Measurements from ENCODE around the gene PRSS2. TPM values are rescaled to one million over a fixed set of nuclear protein-coding genes. Genes with fewer than 3 reads are reported as not detected.

PRSS2 gene
- polyA plus RNA-seq, 3 donors, result not detected

GRCh38 chr7:142800088-142800487 lies 29.3 kb downstream of the PRSS2 start:
- no peak for DNase-seq (ENCODE audit: low read depth in 3 of 3, low spot score in 2 of 3)

- DNase-seq (ENCODE audit: low read depth in 3 of 3, low spot score in 2 of 3), result no peak
These were observed 30.0 kb downstream of the PRSS2 start for GRCh38 chr7:142800699-142801260.

GRCh38 chr7:142801601-142802295 lies 31.0 kb downstream of the PRSS2 start:
- no peak for DNase-seq (ENCODE audit: low read depth in 3 of 3, low spot score in 2 of 3)

GRCh38 chr7:142802301-142802700 lies 31.5 kb downstream of the PRSS2 start:
- no peak for DNase-seq (ENCODE audit: low read depth in 3 of 3, low spot score in 2 of 3)

GRCh38 chr7:142803901-142804300 lies 33.1 kb downstream of the PRSS2 start:
- no peak for DNase-seq (ENCODE audit: low read depth in 3 of 3, low spot score in 2 of 3)

GRCh38 chr7:142804728-142805207 lies 34.0 kb downstream of the PRSS2 start:
- no peak for DNase-seq (ENCODE audit: low read depth in 3 of 3, low spot score in 2 of 3)

- no peak for DNase-seq (ENCODE audit: low read depth in 3 of 3, low spot score in 2 of 3)
These were observed 34.7 kb downstream of the PRSS2 start for GRCh38 chr7:142805350-142806021.

- no peak for DNase-seq (ENCODE audit: low read depth in 3 of 3, low spot score in 2 of 3)
These were observed 35.2 kb downstream of the PRSS2 start for GRCh38 chr7:142806022-142806356.

GRCh38 chr7:142806957-142807356 lies 36.2 kb downstream of the PRSS2 start:
- DNase-seq (ENCODE audit: low read depth in 3 of 3, low spot score in 2 of 3), result no peak

GRCh38 chr7:142807855-142808460 lies 37.2 kb downstream of the PRSS2 start:
- DNase-seq (ENCODE audit: low read depth in 3 of 3, low spot score in 2 of 3), result no peak

GRCh38 chr7:142808461-142808801 lies 37.7 kb downstream of the PRSS2 start:
- DNase-seq (ENCODE audit: low read depth in 3 of 3, low spot score in 2 of 3), result no peak

- DNase-seq (ENCODE audit: low read depth in 3 of 3, low spot score in 2 of 3), result no peak
These were observed 38.2 kb downstream of the PRSS2 start for GRCh38 chr7:142808802-142809583.

GRCh38 chr7:142809671-142810070 lies 38.9 kb downstream of the PRSS2 start:
- DNase-seq (ENCODE audit: low read depth in 3 of 3, low spot score in 2 of 3), result no peak

- no peak for DNase-seq (ENCODE audit: low read depth in 3 of 3, low spot score in 2 of 3)
These were observed 40.5 kb downstream of the PRSS2 start for GRCh38 chr7:142811154-142811737.

GRCh38 chr7:142812437-142813215 lies 41.9 kb downstream of the PRSS2 start:
- DNase-seq (ENCODE audit: low read depth in 3 of 3, low spot score in 2 of 3), result no peak

GRCh38 chr7:142813226-142813625 lies 42.5 kb downstream of the PRSS2 start:
- no peak for DNase-seq (ENCODE audit: low read depth in 3 of 3, low spot score in 2 of 3)

- no peak for DNase-seq (ENCODE audit: low read depth in 3 of 3, low spot score in 2 of 3)
These were observed 42.9 kb downstream of the PRSS2 start for GRCh38 chr7:142813699-142814098.

GRCh38 chr7:142814451-142814850 lies 43.7 kb downstream of the PRSS2 start:
- no peak for DNase-seq (ENCODE audit: low read depth in 3 of 3, low spot score in 2 of 3)

- DNase-seq (ENCODE audit: low read depth in 3 of 3, low spot score in 2 of 3), result no peak
These were observed 44.4 kb downstream of the PRSS2 start for GRCh38 chr7:142815134-142815533.

- no peak for DNase-seq (ENCODE audit: low read depth in 3 of 3, low spot score in 2 of 3)
These were observed 46.7 kb downstream of the PRSS2 start for GRCh38 chr7:142817506-142817905.
